ENCODE measurements around the gene TMEM88.

DNA sequence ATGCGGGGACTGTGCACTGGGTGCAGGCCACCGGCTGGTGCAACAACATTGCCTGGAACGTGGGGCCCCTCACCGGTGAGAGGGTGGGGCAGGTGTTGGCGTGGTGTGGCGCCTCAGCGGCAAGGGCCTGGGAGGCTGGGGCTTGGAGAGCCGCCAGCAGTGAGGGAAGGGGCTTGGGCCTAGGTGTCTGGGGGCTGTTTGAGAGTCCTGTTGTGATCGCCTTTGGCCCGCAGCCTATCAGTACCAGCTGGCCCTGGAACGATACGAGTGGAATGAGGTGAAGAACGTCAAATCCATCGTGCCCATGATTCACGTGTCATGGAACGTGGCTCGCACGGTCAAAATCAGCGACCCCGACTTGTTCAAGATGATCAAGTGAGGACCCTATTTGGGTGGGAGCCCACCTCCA, 2.6 kb upstream of the TMEM88 start:
- TF ChIP-seq, protein P1, sequence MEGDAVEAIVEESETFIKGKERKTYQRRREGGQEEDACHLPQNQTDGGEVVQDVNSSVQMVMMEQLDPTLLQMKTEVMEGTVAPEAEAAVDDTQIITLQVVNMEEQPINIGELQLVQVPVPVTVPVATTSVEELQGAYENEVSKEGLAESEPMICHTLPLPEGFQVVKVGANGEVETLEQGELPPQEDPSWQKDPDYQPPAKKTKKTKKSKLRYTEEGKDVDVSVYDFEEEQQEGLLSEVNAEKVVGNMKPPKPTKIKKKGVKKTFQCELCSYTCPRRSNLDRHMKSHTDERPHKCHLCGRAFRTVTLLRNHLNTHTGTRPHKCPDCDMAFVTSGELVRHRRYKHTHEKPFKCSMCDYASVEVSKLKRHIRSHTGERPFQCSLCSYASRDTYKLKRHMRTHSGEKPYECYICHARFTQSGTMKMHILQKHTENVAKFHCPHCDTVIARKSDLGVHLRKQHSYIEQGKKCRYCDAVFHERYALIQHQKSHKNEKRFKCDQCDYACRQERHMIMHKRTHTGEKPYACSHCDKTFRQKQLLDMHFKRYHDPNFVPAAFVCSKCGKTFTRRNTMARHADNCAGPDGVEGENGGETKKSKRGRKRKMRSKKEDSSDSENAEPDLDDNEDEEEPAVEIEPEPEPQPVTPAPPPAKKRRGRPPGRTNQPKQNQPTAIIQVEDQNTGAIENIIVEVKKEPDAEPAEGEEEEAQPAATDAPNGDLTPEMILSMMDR (IDR thresholded peaks at IDR 0.05 in 2 of 3, conservative IDR thresholded peaks at IDR 0.05 in 1 of 3; ENCODE audit: borderline replicate concordance in 1 of 3, insufficient read depth in 1 of 3, low read depth in 2 of 3, low read length in 2 of 3) = no peak
- TF ChIP-seq EZH2phosphoT487 (IDR thresholded peaks at IDR 0.05; ENCODE audit: borderline replicate concordance) = no peak
- no peak for TF ChIP-seq FOSL1 (IDR thresholded peaks at IDR 0.05; ENCODE audit: low read depth)
- no peak for TF ChIP-seq EZH2 (IDR thresholded peaks at IDR 0.05)
- TF ChIP-seq SRF (IDR thresholded peaks at IDR 0.05; ENCODE audit: low read depth) = no peak
- no peak for TF ChIP-seq JUND (IDR thresholded peaks at IDR 0.05)
- TF ChIP-seq POLR2A (IDR thresholded peaks at IDR 0.05; ENCODE audit: borderline replicate concordance, extremely low read depth, insufficient read depth, insufficient read length) = no peak
- TF ChIP-seq, protein P2, sequence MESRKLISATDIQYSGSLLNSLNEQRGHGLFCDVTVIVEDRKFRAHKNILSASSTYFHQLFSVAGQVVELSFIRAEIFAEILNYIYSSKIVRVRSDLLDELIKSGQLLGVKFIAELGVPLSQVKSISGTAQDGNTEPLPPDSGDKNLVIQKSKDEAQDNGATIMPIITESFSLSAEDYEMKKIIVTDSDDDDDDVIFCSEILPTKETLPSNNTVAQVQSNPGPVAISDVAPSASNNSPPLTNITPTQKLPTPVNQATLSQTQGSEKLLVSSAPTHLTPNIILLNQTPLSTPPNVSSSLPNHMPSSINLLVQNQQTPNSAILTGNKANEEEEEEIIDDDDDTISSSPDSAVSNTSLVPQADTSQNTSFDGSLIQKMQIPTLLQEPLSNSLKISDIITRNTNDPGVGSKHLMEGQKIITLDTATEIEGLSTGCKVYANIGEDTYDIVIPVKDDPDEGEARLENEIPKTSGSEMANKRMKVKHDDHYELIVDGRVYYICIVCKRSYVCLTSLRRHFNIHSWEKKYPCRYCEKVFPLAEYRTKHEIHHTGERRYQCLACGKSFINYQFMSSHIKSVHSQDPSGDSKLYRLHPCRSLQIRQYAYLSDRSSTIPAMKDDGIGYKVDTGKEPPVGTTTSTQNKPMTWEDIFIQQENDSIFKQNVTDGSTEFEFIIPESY (IDR thresholded peaks at IDR 0.05; ENCODE audit: extremely low read depth, insufficient replicate concordance, low read length) = no peak
- no peak for TF ChIP-seq POLR2AphosphoS5 (IDR thresholded peaks at IDR 0.05; ENCODE audit: low read depth, low read length)
- TF ChIP-seq YY1 (IDR thresholded peaks at IDR 0.05; ENCODE audit: extremely low read depth, insufficient replicate concordance, low read depth, low read length) = no peak
- TF ChIP-seq, protein P3, sequence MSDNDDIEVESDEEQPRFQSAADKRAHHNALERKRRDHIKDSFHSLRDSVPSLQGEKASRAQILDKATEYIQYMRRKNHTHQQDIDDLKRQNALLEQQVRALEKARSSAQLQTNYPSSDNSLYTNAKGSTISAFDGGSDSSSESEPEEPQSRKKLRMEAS (IDR thresholded peaks at IDR 0.05) = no peak
- no peak for TF ChIP-seq RAD21 (IDR thresholded peaks at IDR 0.05; ENCODE audit: low read depth)
- TF ChIP-seq, protein P4, sequence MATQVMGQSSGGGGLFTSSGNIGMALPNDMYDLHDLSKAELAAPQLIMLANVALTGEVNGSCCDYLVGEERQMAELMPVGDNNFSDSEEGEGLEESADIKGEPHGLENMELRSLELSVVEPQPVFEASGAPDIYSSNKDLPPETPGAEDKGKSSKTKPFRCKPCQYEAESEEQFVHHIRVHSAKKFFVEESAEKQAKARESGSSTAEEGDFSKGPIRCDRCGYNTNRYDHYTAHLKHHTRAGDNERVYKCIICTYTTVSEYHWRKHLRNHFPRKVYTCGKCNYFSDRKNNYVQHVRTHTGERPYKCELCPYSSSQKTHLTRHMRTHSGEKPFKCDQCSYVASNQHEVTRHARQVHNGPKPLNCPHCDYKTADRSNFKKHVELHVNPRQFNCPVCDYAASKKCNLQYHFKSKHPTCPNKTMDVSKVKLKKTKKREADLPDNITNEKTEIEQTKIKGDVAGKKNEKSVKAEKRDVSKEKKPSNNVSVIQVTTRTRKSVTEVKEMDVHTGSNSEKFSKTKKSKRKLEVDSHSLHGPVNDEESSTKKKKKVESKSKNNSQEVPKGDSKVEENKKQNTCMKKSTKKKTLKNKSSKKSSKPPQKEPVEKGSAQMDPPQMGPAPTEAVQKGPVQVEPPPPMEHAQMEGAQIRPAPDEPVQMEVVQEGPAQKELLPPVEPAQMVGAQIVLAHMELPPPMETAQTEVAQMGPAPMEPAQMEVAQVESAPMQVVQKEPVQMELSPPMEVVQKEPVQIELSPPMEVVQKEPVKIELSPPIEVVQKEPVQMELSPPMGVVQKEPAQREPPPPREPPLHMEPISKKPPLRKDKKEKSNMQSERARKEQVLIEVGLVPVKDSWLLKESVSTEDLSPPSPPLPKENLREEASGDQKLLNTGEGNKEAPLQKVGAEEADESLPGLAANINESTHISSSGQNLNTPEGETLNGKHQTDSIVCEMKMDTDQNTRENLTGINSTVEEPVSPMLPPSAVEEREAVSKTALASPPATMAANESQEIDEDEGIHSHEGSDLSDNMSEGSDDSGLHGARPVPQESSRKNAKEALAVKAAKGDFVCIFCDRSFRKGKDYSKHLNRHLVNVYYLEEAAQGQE (IDR thresholded peaks at IDR 0.05; ENCODE audit: low read depth) = no peak

Data from HCT116 (cell line).